GM12878 (cell line): ENCODE results near the gene MPPED1. TPM values are rescaled to one million over a fixed set of nuclear protein-coding genes. Genes with fewer than 3 reads are reported as not detected.

Experiments
- ESRRA ChIP-seq: IDR thresholded peaks from 2 replicates; pipeline ENCODE4 v1.6.1; 2012; ENCODE audit warnings: mild to moderate bottlenecking, low read length, improper control_type of control experiment
- HSF1 ChIP-seq: fragments of 150-350 bp; IDR thresholded peaks from 2 replicates; pipeline ENCODE4 v1.6.1; 2014; ENCODE audit warnings: mild to moderate bottlenecking, low read depth, low read length
- IKZF2 ChIP-seq, 2 experiments: fragments of 450-650 bp; IDR thresholded peaks; 2 replicates each; pipeline ENCODE4 v1.6.1; 2017; ENCODE audit warnings: mild to moderate bottlenecking in 2 of 2, moderate library complexity in 2 of 2
- POLR2AphosphoS5 ChIP-seq: IDR thresholded peaks from 2 replicates; pipeline ENCODE4 v1.6.1; 2011; ENCODE audit warnings: mild to moderate bottlenecking, low read length, inconsistent platforms
- polyA plus RNA-seq, 11 experiments: library from polyadenylated mRNA; depleted of rRNA in 4 of 11; unstranded in 6 of 11; stranded (reverse) in 5 of 11; fragments of >200 nt; fragmentation: Nextera tagmentation in 4 of 11; fragmentation: Illumina TruSeq in 1 of 11; extraction: Ambion mirVana in 4 of 11; extraction: Trizol in 1 of 11; gene quantifications; 1 replicate in 1 of 11; 2 replicates in 10 of 11; pipeline versions ENCODE4 v1.2.1 to v1.2.3, GENCODE V29; 2011 to 2016; ENCODE audit warnings: inconsistent platforms in 2 of 11, missing spikeins in 2 of 11, low read depth in 1 of 11
- total RNA-seq, 4 experiments: library from RNA; depleted of rRNA in 3 of 4; stranded (reverse); fragments of >200 nt in 3 of 4; fragmentation: Illumina TruSeq in 1 of 4; extraction: Trizol in 1 of 4; gene quantifications; 2 replicates each; pipeline versions ENCODE4 v1.2.1 to v1.2.3, GENCODE V29; 2013 to 2021
- TF ChIP-seq, protein P1 (sequence below): IDR thresholded peaks from 2 replicates; pipeline ENCODE4 v1.6.1; 2012; ENCODE audit warnings: improper control_type of control experiment, low read depth, low read length; ENCODE audit not compliant: insufficient replicate concordance

Gene MPPED1
- total and polyA plus RNA-seq, 10 of the 15 experiments (the other 5 are each of a cell fraction or from before 2014, with no cell fraction given): 0.11 TPM; not detected in 9

GRCh38 chr22:43417555-43417954 is 5.7 kb downstream of the MPPED1 start (continued):
- TF ChIP-seq IKZF2 (IDR thresholded peaks at IDR 0.05): no peak
- no peak for TF ChIP-seq ESRRA
- TF ChIP-seq, protein P1, sequence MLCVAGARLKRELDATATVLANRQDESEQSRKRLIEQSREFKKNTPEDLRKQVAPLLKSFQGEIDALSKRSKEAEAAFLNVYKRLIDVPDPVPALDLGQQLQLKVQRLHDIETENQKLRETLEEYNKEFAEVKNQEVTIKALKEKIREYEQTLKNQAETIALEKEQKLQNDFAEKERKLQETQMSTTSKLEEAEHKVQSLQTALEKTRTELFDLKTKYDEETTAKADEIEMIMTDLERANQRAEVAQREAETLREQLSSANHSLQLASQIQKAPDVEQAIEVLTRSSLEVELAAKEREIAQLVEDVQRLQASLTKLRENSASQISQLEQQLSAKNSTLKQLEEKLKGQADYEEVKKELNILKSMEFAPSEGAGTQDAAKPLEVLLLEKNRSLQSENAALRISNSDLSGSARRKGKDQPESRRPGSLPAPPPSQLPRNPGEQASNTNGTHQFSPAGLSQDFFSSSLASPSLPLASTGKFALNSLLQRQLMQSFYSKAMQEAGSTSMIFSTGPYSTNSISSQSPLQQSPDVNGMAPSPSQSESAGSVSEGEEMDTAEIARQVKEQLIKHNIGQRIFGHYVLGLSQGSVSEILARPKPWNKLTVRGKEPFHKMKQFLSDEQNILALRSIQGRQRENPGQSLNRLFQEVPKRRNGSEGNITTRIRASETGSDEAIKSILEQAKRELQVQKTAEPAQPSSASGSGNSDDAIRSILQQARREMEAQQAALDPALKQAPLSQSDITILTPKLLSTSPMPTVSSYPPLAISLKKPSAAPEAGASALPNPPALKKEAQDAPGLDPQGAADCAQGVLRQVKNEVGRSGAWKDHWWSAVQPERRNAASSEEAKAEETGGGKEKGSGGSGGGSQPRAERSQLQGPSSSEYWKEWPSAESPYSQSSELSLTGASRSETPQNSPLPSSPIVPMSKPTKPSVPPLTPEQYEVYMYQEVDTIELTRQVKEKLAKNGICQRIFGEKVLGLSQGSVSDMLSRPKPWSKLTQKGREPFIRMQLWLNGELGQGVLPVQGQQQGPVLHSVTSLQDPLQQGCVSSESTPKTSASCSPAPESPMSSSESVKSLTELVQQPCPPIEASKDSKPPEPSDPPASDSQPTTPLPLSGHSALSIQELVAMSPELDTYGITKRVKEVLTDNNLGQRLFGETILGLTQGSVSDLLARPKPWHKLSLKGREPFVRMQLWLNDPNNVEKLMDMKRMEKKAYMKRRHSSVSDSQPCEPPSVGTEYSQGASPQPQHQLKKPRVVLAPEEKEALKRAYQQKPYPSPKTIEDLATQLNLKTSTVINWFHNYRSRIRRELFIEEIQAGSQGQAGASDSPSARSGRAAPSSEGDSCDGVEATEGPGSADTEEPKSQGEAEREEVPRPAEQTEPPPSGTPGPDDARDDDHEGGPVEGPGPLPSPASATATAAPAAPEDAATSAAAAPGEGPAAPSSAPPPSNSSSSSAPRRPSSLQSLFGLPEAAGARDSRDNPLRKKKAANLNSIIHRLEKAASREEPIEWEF: no peak
- no peak for TF ChIP-seq HSF1
- TF ChIP-seq POLR2AphosphoS5: no peak
- TF ChIP-seq, all 136 proteins: peak for 0
